Measurements from ENCODE around the gene GMCL2.

Gene GMCL2

GRCh38 chr5:178141550-178141949, 45.6 kb downstream of the GMCL2 start:
- no peak overlapping the region for H3K4me3 ChIP-seq (ENCODE audit: control insufficient read depth, low read depth, low read length)
- DNase-seq (ENCODE audit: low read depth) = no peak
- TF ChIP-seq, protein P1, sequence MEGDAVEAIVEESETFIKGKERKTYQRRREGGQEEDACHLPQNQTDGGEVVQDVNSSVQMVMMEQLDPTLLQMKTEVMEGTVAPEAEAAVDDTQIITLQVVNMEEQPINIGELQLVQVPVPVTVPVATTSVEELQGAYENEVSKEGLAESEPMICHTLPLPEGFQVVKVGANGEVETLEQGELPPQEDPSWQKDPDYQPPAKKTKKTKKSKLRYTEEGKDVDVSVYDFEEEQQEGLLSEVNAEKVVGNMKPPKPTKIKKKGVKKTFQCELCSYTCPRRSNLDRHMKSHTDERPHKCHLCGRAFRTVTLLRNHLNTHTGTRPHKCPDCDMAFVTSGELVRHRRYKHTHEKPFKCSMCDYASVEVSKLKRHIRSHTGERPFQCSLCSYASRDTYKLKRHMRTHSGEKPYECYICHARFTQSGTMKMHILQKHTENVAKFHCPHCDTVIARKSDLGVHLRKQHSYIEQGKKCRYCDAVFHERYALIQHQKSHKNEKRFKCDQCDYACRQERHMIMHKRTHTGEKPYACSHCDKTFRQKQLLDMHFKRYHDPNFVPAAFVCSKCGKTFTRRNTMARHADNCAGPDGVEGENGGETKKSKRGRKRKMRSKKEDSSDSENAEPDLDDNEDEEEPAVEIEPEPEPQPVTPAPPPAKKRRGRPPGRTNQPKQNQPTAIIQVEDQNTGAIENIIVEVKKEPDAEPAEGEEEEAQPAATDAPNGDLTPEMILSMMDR (conservative IDR thresholded peaks at IDR 0.05; ENCODE audit: control insufficient read depth, insufficient read depth, low read depth, low read length) = no peak

DNA sequence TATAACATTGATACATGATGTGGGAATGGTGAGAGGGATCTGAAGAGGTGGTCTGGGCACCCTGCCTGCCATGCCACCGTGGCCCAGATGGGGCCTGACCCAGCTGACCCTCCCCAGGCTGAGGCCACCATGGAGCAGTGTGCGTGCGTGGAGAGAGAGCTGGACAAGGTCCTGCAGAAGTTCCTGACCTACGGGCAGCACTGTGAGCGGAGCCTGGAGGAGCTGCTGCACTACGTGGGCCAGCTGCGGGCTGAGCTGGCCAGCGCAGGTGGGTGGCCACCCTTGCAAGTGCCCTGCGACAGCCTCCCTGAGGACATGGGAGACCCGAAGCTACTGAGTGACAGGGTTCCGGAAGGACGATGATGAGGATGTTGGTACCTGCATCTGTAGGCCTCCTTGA, 49.2 kb downstream of the GMCL2 start:
- no peak for DNase-seq (ENCODE audit: low read depth)
- H3K4me3 ChIP-seq (ENCODE audit: control insufficient read depth, low read depth, low read length) = no peak overlapping the region
- TF ChIP-seq, protein P1 (conservative IDR thresholded peaks at IDR 0.05; ENCODE audit: control insufficient read depth, insufficient read depth, low read depth, low read length) = no peak

- H3K4me3 ChIP-seq (ENCODE audit: control insufficient read depth, low read depth, low read length) = no peak overlapping the region
- DNase-seq (ENCODE audit: low read depth) = no peak
- TF ChIP-seq, protein P1 (conservative IDR thresholded peaks at IDR 0.05; ENCODE audit: control insufficient read depth, insufficient read depth, low read depth, low read length) = no peak
Observed at GRCh38 chr5:178136990-178137389, 50.2 kb downstream of the GMCL2 start.
